ENCODE data around the gene AHCY.
"Not testable (repeated sequence)": the region's sequence is repeated elsewhere in the genome, so short reads cannot be mapped to it uniquely, and the experiment has no call there.

The AHCY gene

DNA sequence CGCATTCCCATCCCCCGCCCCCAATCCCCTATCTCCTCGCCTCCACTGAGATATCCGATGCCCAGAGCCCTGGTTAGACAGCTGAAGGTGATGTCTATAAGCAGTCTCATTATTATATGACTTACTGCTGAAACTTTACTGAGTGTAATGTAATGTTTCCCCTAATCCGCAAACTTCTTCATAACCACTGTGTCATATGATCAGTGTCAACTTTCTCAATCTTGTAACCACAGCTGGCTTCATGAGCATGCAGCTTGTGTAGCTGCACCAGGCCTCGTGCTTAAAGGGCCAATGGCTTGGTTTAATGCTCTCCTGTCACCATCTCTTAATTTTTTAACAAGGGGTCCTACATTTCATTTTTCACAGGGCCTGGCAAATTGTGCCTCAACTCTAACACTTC lies 53.9 kb downstream of the AHCY start:
- no peaks in the 10 kb centered on the region for H3K36me3 ChIP-seq (ENCODE audit: insufficient read depth, insufficient read length, low read length)
- H3K4me3 ChIP-seq (ENCODE audit: insufficient read length, low read depth), result no peak overlapping the region
- H3K27me3 ChIP-seq (ENCODE audit: insufficient read depth, insufficient read length), result no peaks in the 10 kb centered on the region
- no peak overlapping the region for H3K9ac ChIP-seq (ENCODE audit: insufficient read length, low read depth)
- no peaks in the 10 kb centered on the region for H3K9me3 ChIP-seq (ENCODE audit: insufficient read depth, low read length)
- peaks cover 2% of the 10 kb centered on the region for H3K4me1 ChIP-seq (ENCODE audit: insufficient read depth, insufficient read length)
- no peak for TF ChIP-seq SUZ12 (IDR thresholded peaks at IDR 0.05; ENCODE audit: extremely low read depth, insufficient read depth, insufficient read length)
- no peak for DNase-seq (ENCODE audit: low read depth, low spot score)

DNA sequence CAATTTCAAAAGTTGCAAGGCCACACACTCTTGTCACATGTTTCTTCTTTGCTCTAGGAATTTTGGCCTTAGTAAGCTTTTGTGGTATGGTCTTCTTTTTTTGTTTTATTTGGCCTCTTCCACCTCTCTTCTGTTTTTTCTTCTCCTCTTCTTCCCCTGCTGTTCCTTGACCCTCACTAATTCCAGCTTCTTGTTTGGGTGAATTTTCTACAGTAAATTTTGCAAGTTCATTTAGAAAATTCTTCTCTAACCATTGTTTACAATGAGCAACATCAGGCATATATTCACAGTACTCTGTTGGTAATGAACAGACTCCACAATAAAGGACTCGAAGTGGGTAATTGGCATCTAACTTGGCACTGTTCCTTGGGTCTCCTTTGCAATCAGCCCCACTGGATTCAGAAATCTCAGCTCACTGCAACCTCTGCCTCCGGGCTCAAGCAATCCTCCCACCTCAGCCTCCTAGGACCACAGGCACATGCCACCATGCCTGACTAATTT lies 57.0 kb downstream of the AHCY start:
- Histone ChIP-seq H3K4me3 (ENCODE audit: insufficient read length, low read depth) (no peak overlapping the region), H3K9me3 (ENCODE audit: insufficient read depth, low read length) (no peaks in the 10 kb centered on the region), H3K4me1 (ENCODE audit: insufficient read depth, insufficient read length) (peaks cover 2% of the 10 kb centered on the region), H3K9ac (ENCODE audit: insufficient read length, low read depth) (no peak overlapping the region), H3K36me3 (ENCODE audit: insufficient read depth, insufficient read length, low read length) (no peaks in the 10 kb centered on the region), H3K27me3 (ENCODE audit: insufficient read depth, insufficient read length) (no peaks in the 10 kb centered on the region)
- TF ChIP-seq ZNF274 (IDR thresholded peaks at IDR 0.05; ENCODE audit: low read depth, low read length) (no peak), YY1 (IDR thresholded peaks at IDR 0.05; ENCODE audit: insufficient read depth, insufficient read length) (no peak), SUZ12 (IDR thresholded peaks at IDR 0.05; ENCODE audit: extremely low read depth, insufficient read depth, insufficient read length) (no peak)
- DNase-seq (ENCODE audit: low read depth, low spot score), result no peak

DNA sequence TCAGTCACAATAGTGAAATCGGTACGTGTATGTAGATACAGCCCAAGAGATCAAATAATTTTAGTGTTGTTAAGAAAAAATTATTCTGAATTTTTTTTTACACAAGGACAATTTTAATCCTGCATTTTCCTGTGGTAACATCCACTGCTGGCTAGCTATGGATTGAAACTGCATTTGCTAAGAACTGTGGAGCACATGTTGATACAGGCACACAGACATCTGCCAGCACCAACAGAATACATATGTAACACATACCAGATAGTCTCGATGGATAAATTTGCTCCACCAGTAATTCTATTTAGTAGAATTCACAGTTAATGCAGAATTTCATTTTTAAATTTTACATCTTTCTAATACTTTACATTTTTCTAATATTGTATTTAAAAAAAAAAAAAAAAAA lies 59.8 kb downstream of the AHCY start:
- Histone ChIP-seq H3K36me3 (ENCODE audit: insufficient read depth, insufficient read length, low read length) (no peaks in the 10 kb centered on the region), H3K9me3 (ENCODE audit: insufficient read depth, low read length) (no peaks in the 10 kb centered on the region), H3K9ac (ENCODE audit: insufficient read length, low read depth) (no peak overlapping the region), H3K4me1 (ENCODE audit: insufficient read depth, insufficient read length) (no peaks in the 10 kb centered on the region), H3K27me3 (ENCODE audit: insufficient read depth, insufficient read length) (no peaks in the 10 kb centered on the region), H3K4me3 (ENCODE audit: insufficient read length, low read depth) (no peak overlapping the region)
- TF ChIP-seq ZNF274 (IDR thresholded peaks at IDR 0.05; ENCODE audit: low read depth, low read length) (no peak), YY1 (IDR thresholded peaks at IDR 0.05; ENCODE audit: insufficient read depth, insufficient read length) (no peak), SUZ12 (IDR thresholded peaks at IDR 0.05; ENCODE audit: extremely low read depth, insufficient read depth, insufficient read length) (no peak)
- no peak for DNase-seq (ENCODE audit: low read depth, low spot score)

DNA sequence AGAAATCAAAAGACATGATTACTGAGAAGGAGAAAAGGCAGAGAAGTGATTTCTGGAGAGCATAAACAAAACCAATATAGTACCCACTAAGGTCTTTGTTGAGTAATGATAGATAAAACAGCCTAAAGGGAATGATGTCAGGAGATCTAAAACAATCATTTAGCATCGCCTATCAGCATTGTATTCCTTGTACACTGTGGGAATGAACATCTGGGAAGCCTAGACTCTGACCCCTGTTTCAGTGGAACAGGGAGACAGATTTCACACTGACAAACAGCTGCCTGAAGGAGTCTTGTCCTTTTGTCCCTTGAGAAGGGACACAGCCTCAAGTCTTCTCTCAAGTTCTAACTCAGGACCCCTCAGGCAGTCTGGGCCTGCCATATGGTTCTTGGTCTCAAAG lies 60.3 kb downstream of the AHCY start:
- DNase-seq (ENCODE audit: low read depth, low spot score), result no peak
- Histone ChIP-seq H3K9me3 (ENCODE audit: insufficient read depth, low read length) (no peaks in the 10 kb centered on the region), H3K4me3 (ENCODE audit: insufficient read length, low read depth) (no peak overlapping the region), H3K4me1 (ENCODE audit: insufficient read depth, insufficient read length) (no peaks in the 10 kb centered on the region), H3K27me3 (ENCODE audit: insufficient read depth, insufficient read length) (no peaks in the 10 kb centered on the region), H3K36me3 (ENCODE audit: insufficient read depth, insufficient read length, low read length) (no peaks in the 10 kb centered on the region), H3K9ac (ENCODE audit: insufficient read length, low read depth) (no peak overlapping the region)
- TF ChIP-seq SUZ12 (IDR thresholded peaks at IDR 0.05; ENCODE audit: extremely low read depth, insufficient read depth, insufficient read length) (no peak), YY1 (IDR thresholded peaks at IDR 0.05; ENCODE audit: insufficient read depth, insufficient read length) (no peak), ZNF274 (IDR thresholded peaks at IDR 0.05; ENCODE audit: low read depth, low read length) (no peak)

DNA sequence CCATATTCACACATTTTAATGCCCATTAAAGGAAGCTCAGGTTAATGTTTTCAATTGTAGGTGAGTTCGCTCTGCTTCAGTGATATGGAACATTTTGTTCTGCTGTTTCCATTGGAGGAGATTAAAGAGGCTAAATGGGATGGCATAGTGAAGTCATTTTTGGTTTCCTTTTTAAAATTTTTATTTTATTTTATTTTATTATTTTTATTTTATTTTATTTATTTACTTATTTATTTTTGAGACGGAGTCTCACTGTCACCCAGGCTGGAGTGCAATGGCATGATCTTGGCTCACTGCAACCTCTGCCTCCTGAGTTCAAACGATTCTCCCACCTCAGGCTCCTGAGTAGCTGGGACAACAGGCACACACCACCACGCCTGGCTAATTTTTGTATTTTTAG lies 61.1 kb downstream of the AHCY start:
- H3K27me3 ChIP-seq (ENCODE audit: insufficient read depth, insufficient read length); DNase-seq (ENCODE audit: low read depth, low spot score); H3K4me3 ChIP-seq (ENCODE audit: insufficient read length, low read depth); H3K9me3 ChIP-seq (ENCODE audit: insufficient read depth, low read length); H3K9ac ChIP-seq (ENCODE audit: insufficient read length, low read depth); H3K4me1 ChIP-seq (ENCODE audit: insufficient read depth, insufficient read length); H3K36me3 ChIP-seq (ENCODE audit: insufficient read depth, insufficient read length, low read length): not testable (repeated sequence)

DNA sequence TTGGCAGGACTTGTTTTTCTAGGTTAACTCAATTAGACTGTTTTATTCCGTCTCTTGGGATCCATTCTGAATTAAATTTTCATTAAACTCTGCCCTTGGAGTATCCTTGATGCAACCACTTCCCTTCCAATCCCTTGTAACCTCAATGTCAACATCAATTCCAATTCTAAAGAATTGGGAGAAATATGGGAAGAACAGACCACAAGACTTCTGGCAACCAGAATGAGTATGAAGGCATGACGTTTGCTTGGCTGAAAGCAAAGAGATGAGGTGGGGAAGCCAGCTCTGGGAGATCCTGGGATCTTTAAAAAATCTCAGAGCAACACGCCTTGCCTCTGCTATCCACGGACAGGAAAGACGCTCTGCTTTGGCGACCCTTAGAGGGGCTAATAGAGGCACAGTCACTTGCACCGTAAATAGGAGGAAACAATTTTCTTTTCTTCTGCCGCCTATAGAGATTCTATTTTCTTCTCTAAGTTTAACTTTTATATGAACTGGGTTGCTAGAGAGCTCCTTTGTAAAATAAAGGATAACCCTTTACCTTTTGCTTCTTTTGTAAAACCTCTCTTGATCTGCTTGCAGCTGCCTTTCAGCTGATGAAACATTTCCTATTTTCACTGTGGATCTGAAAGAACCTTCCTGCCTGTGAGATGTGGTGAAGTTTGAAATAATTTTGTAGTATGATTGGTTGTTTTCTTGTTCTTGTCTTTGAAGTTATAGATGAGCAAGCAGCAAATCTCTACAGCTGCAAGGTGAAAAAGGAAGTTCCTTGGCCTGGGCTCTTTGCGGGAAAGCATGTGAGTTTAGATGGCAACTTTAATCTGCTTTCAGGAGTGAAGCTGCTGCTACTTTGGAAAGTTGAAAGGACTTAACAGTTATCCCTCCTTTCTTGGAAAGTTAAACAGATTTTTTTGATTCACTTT lies 62.2 kb downstream of the AHCY start, which contains the start of gene ASIP:
TSS of gene ASIP (plus strand) at position 731 of the 923 bp plus-strand sequence. CDS start 18,952 bp downstream, outside the sequence.
- Histone ChIP-seq H3K4me1 (ENCODE audit: insufficient read depth, insufficient read length) (no peaks in the 10 kb centered on the region), H3K9me3 (ENCODE audit: insufficient read depth, low read length) (no peaks in the 10 kb centered on the region), H3K4me3 (ENCODE audit: insufficient read length, low read depth) (no peak within 1 kb of the TSS), H3K27me3 (ENCODE audit: insufficient read depth, insufficient read length) (no peaks in the 10 kb centered on the region), H3K9ac (ENCODE audit: insufficient read length, low read depth) (no peak within 1 kb of the TSS), H3K36me3 (ENCODE audit: insufficient read depth, insufficient read length, low read length) (no peaks in the 10 kb centered on the region)
- TF ChIP-seq SUZ12 (IDR thresholded peaks at IDR 0.05; ENCODE audit: extremely low read depth, insufficient read depth, insufficient read length), result no peak
- TF ChIP-seq ZNF274 (IDR thresholded peaks at IDR 0.05; ENCODE audit: low read depth, low read length), result no peak
- no peak for TF ChIP-seq YY1 (IDR thresholded peaks at IDR 0.05; ENCODE audit: insufficient read depth, insufficient read length)
- no peak for DNase-seq (ENCODE audit: low read depth, low spot score)

DNA sequence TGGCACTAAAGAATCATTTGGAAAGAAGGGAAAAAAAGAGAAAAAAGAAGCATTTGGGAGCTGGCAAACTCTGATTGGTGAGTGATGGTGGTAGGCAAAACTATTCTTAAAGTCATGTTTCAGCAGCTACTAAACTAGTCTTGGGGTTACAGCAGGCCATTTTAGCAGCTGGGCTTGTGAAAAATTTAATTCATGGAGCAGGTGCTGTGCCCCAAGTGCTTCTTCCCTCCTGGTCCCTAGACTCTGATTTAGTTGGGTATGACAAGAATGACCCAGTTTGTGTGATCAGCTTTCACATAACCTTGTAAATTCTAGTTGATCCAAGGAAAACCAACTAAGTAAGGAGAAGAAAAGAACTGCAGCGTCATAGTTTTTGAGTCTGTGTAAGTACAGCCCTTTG lies 63.0 kb downstream of the AHCY start:
- Histone ChIP-seq H3K4me1 (ENCODE audit: insufficient read depth, insufficient read length) (no peaks in the 10 kb centered on the region), H3K9me3 (ENCODE audit: insufficient read depth, low read length) (no peaks in the 10 kb centered on the region), H3K4me3 (ENCODE audit: insufficient read length, low read depth) (no peak overlapping the region), H3K27me3 (ENCODE audit: insufficient read depth, insufficient read length) (no peaks in the 10 kb centered on the region), H3K36me3 (ENCODE audit: insufficient read depth, insufficient read length, low read length) (no peaks in the 10 kb centered on the region), H3K9ac (ENCODE audit: insufficient read length, low read depth) (no peak overlapping the region)
- TF ChIP-seq SUZ12 (IDR thresholded peaks at IDR 0.05; ENCODE audit: extremely low read depth, insufficient read depth, insufficient read length) (no peak), ZNF274 (IDR thresholded peaks at IDR 0.05; ENCODE audit: low read depth, low read length) (no peak), YY1 (IDR thresholded peaks at IDR 0.05; ENCODE audit: insufficient read depth, insufficient read length) (no peak)
- no peak for DNase-seq (ENCODE audit: low read depth, low spot score)

Data from NT2/D1 (cell line).